Progenitor cell of endocrine pancreas (in vitro differentiated cells): ENCODE measurements around the gene MYMX. TPM values are rescaled to one million over a fixed set of nuclear protein-coding genes. Genes with fewer than 3 reads are reported as not detected.

ENCODE experiments used
- DNase-seq: peaks from one replicate; pipeline ENCODE4 v3.0.0; 2021; ENCODE audit warnings: low spot score; ENCODE audit not compliant: unreplicated experiment
- H3K27ac Mint-ChIP-seq: 2 replicates; pipeline ENCODE4 v1.8.0; 2021; ENCODE audit warnings: mild to moderate bottlenecking, moderate library complexity, mixed read lengths
- H3K27me3 Mint-ChIP-seq: 2 replicates; pipeline ENCODE4 v1.8.0; 2021; ENCODE audit warnings: mixed read lengths
- H3K36me3 Mint-ChIP-seq: 2 replicates; pipeline ENCODE4 v1.8.0; 2022; ENCODE audit warnings: mixed read lengths; ENCODE audit not compliant: insufficient read depth
- H3K4me1 Mint-ChIP-seq: 2 replicates; pipeline ENCODE4 v1.8.0; 2021; ENCODE audit warnings: low read depth, mixed read lengths
- H3K4me3 Mint-ChIP-seq: 2 replicates; pipeline ENCODE4 v1.8.0; 2021; ENCODE audit warnings: low read depth, mild to moderate bottlenecking, moderate library complexity, mixed read lengths
- H3K9me3 Mint-ChIP-seq: 2 replicates; pipeline ENCODE4 v1.8.0; 2021; ENCODE audit warnings: low read depth, mixed read lengths
- CTCF ChIP-seq: fragments of 200-600 bp; sonication (generic); IDR thresholded peaks from one replicate; pipeline ENCODE4 v1.5.0; 2021; ENCODE audit warnings: antibody characterized with exemption, mild to moderate bottlenecking; ENCODE audit not compliant: unreplicated experiment
- total RNA-seq: library from RNA; stranded (reverse); gene quantifications from 2 replicates; pipeline ENCODE4 v1.2.1, GENCODE V29; 2021

Gene MYMX
- total RNA-seq, 1 donor from 2014 or later = not detected

- Mint-ChIP-seq H3K27ac (no peak overlapping the region), H3K4me3 (no peak overlapping the region), H3K27me3 (peaks cover 6% of the 10 kb centered on the region), H3K36me3 (no peaks in the 10 kb centered on the region), H3K9me3 (no peaks in the 10 kb centered on the region), H3K4me1 (peaks cover 5% of the 10 kb centered on the region)
- no peak for TF ChIP-seq CTCF
- DNase-seq = no peak
Measured at GRCh38 chr6:44198684-44199083, 18.0 kb upstream of the MYMX start.

- no peak overlapping the region for H3K4me3 Mint-ChIP-seq
- H3K27ac Mint-ChIP-seq = no peak overlapping the region
- no peak for TF ChIP-seq CTCF
- peaks cover 8% of the 10 kb centered on the region for H3K4me1 Mint-ChIP-seq
- H3K9me3 Mint-ChIP-seq = no peaks in the 10 kb centered on the region
- peaks cover 8% of the 10 kb centered on the region for H3K27me3 Mint-ChIP-seq
- DNase-seq = no peak
- H3K36me3 Mint-ChIP-seq = no peaks in the 10 kb centered on the region
Measured at GRCh38 chr6:44199883-44200282, 16.8 kb upstream of the MYMX start.

- Mint-ChIP-seq H3K27me3 (peaks cover 5% of the 10 kb centered on the region), H3K36me3 (no peaks in the 10 kb centered on the region), H3K4me3 (no peak overlapping the region), H3K4me1 (peaks cover 8% of the 10 kb centered on the region), H3K9me3 (no peaks in the 10 kb centered on the region), H3K27ac (no peak overlapping the region)
- no peak for TF ChIP-seq CTCF
- no peak for DNase-seq
Measured at GRCh38 chr6:44201200-44201599, 15.5 kb upstream of the MYMX start.

- Mint-ChIP-seq H3K27me3 (peaks cover 5% of the 10 kb centered on the region), H3K27ac (no peak overlapping the region), H3K4me1 (peaks cover 8% of the 10 kb centered on the region), H3K9me3 (no peaks in the 10 kb centered on the region), H3K4me3 (no peak overlapping the region), H3K36me3 (no peaks in the 10 kb centered on the region)
- no peak for DNase-seq
- TF ChIP-seq CTCF = no peak
Measured at GRCh38 chr6:44201638-44202303, 15.0 kb upstream of the MYMX start.

- Mint-ChIP-seq H3K9me3 (no peaks in the 10 kb centered on the region), H3K27ac (no peak overlapping the region), H3K4me1 (peaks cover 8% of the 10 kb centered on the region), H3K27me3 (peaks cover 5% of the 10 kb centered on the region), H3K4me3 (no peak overlapping the region), H3K36me3 (no peaks in the 10 kb centered on the region)
- no peak for DNase-seq
- TF ChIP-seq CTCF = no peak
Measured at GRCh38 chr6:44202332-44202971, 14.3 kb upstream of the MYMX start.
